ENCODE data around the gene TASL.
A peak's percentile ranks its signal among the peaks of the same experiment; 100 is the strongest.
"Not testable (repeated sequence)": the region's sequence is repeated elsewhere in the genome, so short reads cannot be mapped to it uniquely, and the experiment has no call there.

Gene TASL
- total RNA-seq: 6.6 reads per million, percentile 24 among the genes with 10 or more reads in this experiment

GRCh38 chrX:30577362-30577991 is at the start of gene TASL:
TASL (minus strand) TSS chrX:30577766; CDS start chrX:30560355, 17,411 bp downstream.
- DNase-seq: peak; percentile 2

GRCh38 chrX:30626402-30626801 is 48.8 kb upstream of the TASL start:
- no peak for DNase-seq

GRCh38 chrX:30622361-30622760 is 44.8 kb upstream of the TASL start:
- no peak for DNase-seq

- no peak for DNase-seq
These were observed 43.5 kb upstream of the TASL start for GRCh38 chrX:30620980-30621618.

- no peak for DNase-seq
These were observed 42.6 kb upstream of the TASL start for GRCh38 chrX:30620125-30620524.

- no peak for DNase-seq
These were observed 40.7 kb upstream of the TASL start for GRCh38 chrX:30618160-30618765.

GRCh38 chrX:30615229-30615628 is 37.7 kb upstream of the TASL start:
- DNase-seq: no peak

- DNase-seq: no peak
These were observed 36.2 kb upstream of the TASL start for GRCh38 chrX:30613721-30614120.

GRCh38 chrX:30612250-30612655 is 34.7 kb upstream of the TASL start:
- no peak for DNase-seq

- DNase-seq: no peak
These were observed 32.5 kb upstream of the TASL start for GRCh38 chrX:30610026-30610425.

GRCh38 chrX:30607155-30607554 is 29.6 kb upstream of the TASL start:
- no peak for DNase-seq

- DNase-seq: not testable (repeated sequence)
These were observed 23.0 kb upstream of the TASL start for GRCh38 chrX:30600269-30601176.

GRCh38 chrX:30597216-30598012 is 19.8 kb upstream of the TASL start:
- no peak for DNase-seq

- DNase-seq: no peak
These were observed 16.1 kb upstream of the TASL start for GRCh38 chrX:30593440-30594200.

GRCh38 chrX:30592831-30593230 is 15.3 kb upstream of the TASL start:
- no peak for DNase-seq

- no peak for DNase-seq
These were observed 12.8 kb upstream of the TASL start for GRCh38 chrX:30590368-30590767.

- DNase-seq: no peak
These were observed 11.8 kb upstream of the TASL start for GRCh38 chrX:30589146-30589888.

- no peak for DNase-seq
These were observed 8.9 kb upstream of the TASL start for GRCh38 chrX:30586516-30586915.

GRCh38 chrX:30582664-30583063 is 5.1 kb upstream of the TASL start:
- DNase-seq: no peak

- no peak for DNase-seq
These were observed 3.1 kb upstream of the TASL start for GRCh38 chrX:30580641-30581040.

GRCh38 chrX:30576881-30577280 is 685 bp downstream of the TASL start:
- DNase-seq: no peak
